HEK293 (cell line): ENCODE data around the gene RAB40C.

Experiments used
- CTCF ChIA-PET: fragments of 350-600 bp; formaldehyde crosslinking; extraction: SDS; loops from one replicate; lab custom pipeline; 2021; ENCODE audit warnings: antibody characterized with exemption; lab: Yijun Ruan, JAX
- POLR2A ChIA-PET: fragments of 300-600 bp; formaldehyde crosslinking; extraction: SDS; loops from one replicate; lab custom pipeline; 2020; ENCODE audit warnings: antibody characterized with exemption, inconsistent platforms; lab: Yijun Ruan, JAX
- H3K27ac ChIP-seq: fragments of 200-500 bp; sonication (Bioruptor generic); 2 replicates; pipeline ENCODE4 v1.5.1; 2014; ENCODE audit warnings: low read depth, low read length, control low read depth, inconsistent platforms; ENCODE audit errors: extremely low read depth
- H3K36me3 ChIP-seq, 2 experiments: fragments of 200-500 bp in 1 of 2; sonication (Bioruptor generic) in 1 of 2; 1 replicate in 1 of 2; 2 replicates in 1 of 2; pipeline ENCODE4 v1.5.1; 2014 to 2017; ENCODE audit warnings: inconsistent platforms in 2 of 2, low read length in 2 of 2; ENCODE audit not compliant: control insufficient read depth in 2 of 2, insufficient read depth in 1 of 2
- H3K4me1 ChIP-seq: fragments of 200-500 bp; sonication (Bioruptor generic); 2 replicates; pipeline ENCODE4 v1.5.1; 2014; ENCODE audit warnings: mild to moderate bottlenecking, low read length, inconsistent platforms; ENCODE audit not compliant: control insufficient read depth, insufficient read depth
- H3K4me3 ChIP-seq: 2 replicates; pipeline ENCODE4 v1.5.1; 2011; ENCODE audit warnings: low read depth, mild to moderate bottlenecking, control low read depth, low read length, moderate library complexity
- H3K9me3 ChIP-seq: fragments of 200-500 bp; sonication (Bioruptor generic); 2 replicates; pipeline ENCODE4 v1.5.1; 2014; ENCODE audit warnings: low read depth, low read length, inconsistent platforms; ENCODE audit not compliant: control insufficient read depth, insufficient read depth
- BCL11B ChIP-seq: fragments of 450-650 bp; formaldehyde crosslinking; IDR thresholded peaks from 2 replicates; pipeline ENCODE4 v1.5.1; 2016; ENCODE audit warnings: low read depth, missing biosample characterization, missing genetic modification characterization
- CTCF ChIP-seq: fragments of 450-650 bp; formaldehyde crosslinking; IDR thresholded peaks from 2 replicates; pipeline ENCODE4 v1.5.1; 2016; ENCODE audit warnings: missing biosample characterization, missing genetic modification characterization
- GLIS1 ChIP-seq: fragments of 450-650 bp; formaldehyde crosslinking; IDR thresholded peaks from 2 replicates; pipeline ENCODE4 v1.5.1; 2016; ENCODE audit warnings: missing biosample characterization, missing genetic modification characterization
- KLF8 ChIP-seq: fragments of 450-650 bp; formaldehyde crosslinking; IDR thresholded peaks from 2 replicates; pipeline ENCODE4 v1.5.1; 2016; ENCODE audit warnings: missing biosample characterization, missing genetic modification characterization
- SCRT2 ChIP-seq: fragments of 450-650 bp; formaldehyde crosslinking; IDR thresholded peaks from 2 replicates; pipeline ENCODE4 v1.5.1; 2016; ENCODE audit warnings: missing biosample characterization, missing genetic modification characterization
- ZBTB49 ChIP-seq: fragments of 450-650 bp; formaldehyde crosslinking; IDR thresholded peaks from 2 replicates; pipeline ENCODE4 v1.5.1; 2016; ENCODE audit warnings: missing biosample characterization, missing genetic modification characterization, low read depth
- ZBTB7A ChIP-seq: fragments of 450-650 bp; formaldehyde crosslinking; IDR thresholded peaks from 2 replicates; pipeline ENCODE4 v1.5.1; 2016; ENCODE audit warnings: low read depth, missing biosample characterization, missing genetic modification characterization
- ZNF248 ChIP-seq: fragments of 450-650 bp; formaldehyde crosslinking; IDR thresholded peaks from 2 replicates; pipeline ENCODE4 v1.5.1; 2017; ENCODE audit warnings: missing biosample characterization, missing genetic modification characterization
- ZNF266 ChIP-seq: fragments of 450-650 bp; formaldehyde crosslinking; IDR thresholded peaks from 2 replicates; pipeline ENCODE4 v1.5.1; 2016; ENCODE audit warnings: missing biosample characterization, missing genetic modification characterization, low read depth
- ZNF366 ChIP-seq: fragments of 450-650 bp; formaldehyde crosslinking; conservative IDR thresholded peaks from 2 replicates; pipeline ENCODE4 v1.5.1; 2016; ENCODE audit warnings: missing biosample characterization, missing genetic modification characterization
- ZNF521 ChIP-seq: fragments of 450-650 bp; formaldehyde crosslinking; IDR thresholded peaks from 2 replicates; pipeline ENCODE4 v1.5.1; 2017; ENCODE audit warnings: missing biosample characterization, mild to moderate bottlenecking, missing genetic modification characterization
- ZNF660 ChIP-seq: fragments of 450-650 bp; IDR thresholded peaks from 2 replicates; pipeline ENCODE4 v1.5.1; 2018; ENCODE audit warnings: missing biosample characterization, mild to moderate bottlenecking, missing genetic modification characterization
- ZNF664 ChIP-seq: fragments of 450-650 bp; formaldehyde crosslinking; IDR thresholded peaks from 2 replicates; pipeline ENCODE4 v1.5.1; 2016; ENCODE audit warnings: missing biosample characterization, missing genetic modification characterization
- ZNF707 ChIP-seq: fragments of 450-650 bp; formaldehyde crosslinking; IDR thresholded peaks from 2 replicates; pipeline ENCODE4 v1.5.1; 2016; ENCODE audit warnings: missing biosample characterization, missing genetic modification characterization
- ZSCAN4 ChIP-seq: fragments of 450-650 bp; formaldehyde crosslinking; IDR thresholded peaks from 2 replicates; pipeline ENCODE4 v1.5.1; 2017; ENCODE audit warnings: missing biosample characterization, missing genetic modification characterization
- TF ChIP-seq, protein P1 (sequence below): fragments of 450-650 bp; formaldehyde crosslinking; IDR thresholded peaks from 2 replicates; pipeline ENCODE4 v1.5.1; 2016; ENCODE audit warnings: missing biosample characterization, missing genetic modification characterization

Gene RAB40C

GRCh38 chr16:546909-547770 lies 42.7 kb upstream of the RAB40C start:
- CTCF ChIA-PET, result interaction anchor here (0.6 kb wide), 1 partner anchor 700 kb away, joined by 3 read pairs; no protein-coding TSS in a partner anchor
- no peak for TF ChIP-seq ZNF660 (tag by site-specific recombination)
- TF ChIP-seq GLIS1 (tag by site-specific recombination), result peak; percentile 40; the same call in 1 of the 2 replicates
- TF ChIP-seq, all 188 proteins: peak for 1
- H3K4me3 ChIP-seq, result no peak overlapping the region
- no peaks in the 10 kb centered on the region for H3K9me3 ChIP-seq
- no peaks in the 10 kb centered on the region for H3K4me1 ChIP-seq
- peaks cover 0 to 33% of the 10 kb centered on the region in 2 experiments; a peak in 2 of 3 replicates for H3K36me3 ChIP-seq
- H3K27ac ChIP-seq, result no peak overlapping the region
- POLR2A ChIA-PET, result no interaction called here

DNA sequence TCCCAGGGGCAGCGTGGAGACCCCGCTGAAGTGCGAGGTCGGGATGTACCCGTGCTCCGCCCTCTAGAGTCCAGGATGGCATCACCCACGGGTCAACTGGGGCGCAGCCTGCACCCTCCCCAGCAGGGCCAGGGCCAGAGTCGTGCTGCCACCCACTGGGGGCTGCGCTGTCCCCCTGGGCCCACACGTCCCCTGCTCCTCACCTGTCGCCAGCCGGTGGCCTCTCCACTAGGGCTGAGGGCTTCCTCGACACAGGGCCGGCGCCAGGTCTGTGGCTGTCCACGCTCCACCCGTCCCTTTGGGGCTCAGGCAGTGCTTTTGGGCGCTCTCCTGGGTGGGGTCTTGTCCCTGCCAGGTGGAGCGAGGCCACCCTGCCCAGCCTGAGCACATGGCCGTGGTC lies 41.3 kb upstream of the RAB40C start:
- Histone ChIP-seq H3K4me1 (no peaks in the 10 kb centered on the region), H3K9me3 (no peaks in the 10 kb centered on the region), H3K36me3 (peaks cover 0 to 38% of the 10 kb centered on the region in 2 experiments; a peak in 1 of 3 replicates)

DNA sequence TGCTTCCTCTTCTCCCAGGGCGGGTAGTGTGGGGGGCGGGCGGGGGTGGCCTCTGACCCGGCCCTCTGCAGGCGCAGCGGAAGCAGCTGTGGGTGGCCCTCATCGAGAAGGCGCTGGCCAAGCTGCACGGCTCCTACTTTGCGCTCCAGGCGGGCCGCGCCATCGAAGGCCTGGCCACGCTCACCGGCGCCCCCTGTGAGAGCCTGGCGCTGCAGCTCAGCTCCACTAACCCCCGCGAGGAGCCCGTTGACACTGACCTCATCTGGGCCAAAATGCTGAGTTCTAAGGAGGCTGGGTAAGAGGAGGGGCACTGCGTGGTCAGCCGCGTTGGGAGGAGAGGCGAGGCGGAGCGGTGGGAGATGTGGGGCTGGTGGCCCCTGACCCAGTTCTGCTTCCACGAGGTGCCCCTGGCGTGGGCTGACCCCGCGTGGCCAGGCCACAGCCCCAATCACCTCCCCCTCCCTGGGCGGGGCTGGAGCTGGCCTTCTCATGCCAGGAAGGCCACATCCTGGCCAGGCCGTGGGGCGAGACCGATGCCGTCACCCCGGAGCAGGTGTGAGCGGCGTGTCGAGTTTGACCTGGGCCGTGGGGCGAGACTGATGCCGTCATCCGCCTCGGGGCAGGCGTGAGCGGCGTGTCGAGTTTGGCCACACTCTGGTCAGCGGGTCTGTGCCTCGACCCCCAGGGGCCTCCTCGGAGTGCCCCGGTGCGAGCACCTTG lies 40.2 kb upstream of the RAB40C start:
- CTCF ChIA-PET, result no interaction called here
- peak; percentile 63; the same call in 1 of the 2 replicates for TF ChIP-seq BCL11B
- TF ChIP-seq ZBTB49 (tag by site-specific recombination), result no peak
- 0 out of 2 replicates have a peak, but pooled peaks have one; percentile 34 for TF ChIP-seq ZBTB7A (tag by site-specific recombination)
- TF ChIP-seq ZNF707, result no peak
- TF ChIP-seq ZNF366 (tag by site-specific recombination), result no peak
- no peak for TF ChIP-seq ZNF664 (tag by site-specific recombination)
- TF ChIP-seq ZSCAN4 (tag by site-specific recombination), result no peak
- TF ChIP-seq ZNF521 (tag by site-specific recombination), result no peak
- TF ChIP-seq ZNF266, result no peak
- peak; percentile 37; the same call in 1 of the 2 replicates for TF ChIP-seq KLF8

More for the DNA sequence above, 41.3 kb upstream of the RAB40C start:
- no peak overlapping the region for H3K27ac ChIP-seq
- ChIA-PET POLR2A (no interaction called here), CTCF (no interaction called here)
- no peak overlapping the region for H3K4me3 ChIP-seq
- TF ChIP-seq SCRT2 (tag by site-specific recombination), result peak; percentile 66
- TF ChIP-seq, protein P1, sequence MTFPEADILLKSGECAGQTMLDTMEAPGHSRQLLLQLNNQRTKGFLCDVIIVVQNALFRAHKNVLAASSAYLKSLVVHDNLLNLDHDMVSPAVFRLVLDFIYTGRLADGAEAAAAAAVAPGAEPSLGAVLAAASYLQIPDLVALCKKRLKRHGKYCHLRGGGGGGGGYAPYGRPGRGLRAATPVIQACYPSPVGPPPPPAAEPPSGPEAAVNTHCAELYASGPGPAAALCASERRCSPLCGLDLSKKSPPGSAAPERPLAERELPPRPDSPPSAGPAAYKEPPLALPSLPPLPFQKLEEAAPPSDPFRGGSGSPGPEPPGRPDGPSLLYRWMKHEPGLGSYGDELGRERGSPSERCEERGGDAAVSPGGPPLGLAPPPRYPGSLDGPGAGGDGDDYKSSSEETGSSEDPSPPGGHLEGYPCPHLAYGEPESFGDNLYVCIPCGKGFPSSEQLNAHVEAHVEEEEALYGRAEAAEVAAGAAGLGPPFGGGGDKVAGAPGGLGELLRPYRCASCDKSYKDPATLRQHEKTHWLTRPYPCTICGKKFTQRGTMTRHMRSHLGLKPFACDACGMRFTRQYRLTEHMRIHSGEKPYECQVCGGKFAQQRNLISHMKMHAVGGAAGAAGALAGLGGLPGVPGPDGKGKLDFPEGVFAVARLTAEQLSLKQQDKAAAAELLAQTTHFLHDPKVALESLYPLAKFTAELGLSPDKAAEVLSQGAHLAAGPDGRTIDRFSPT (tag by site-specific recombination), result 0 out of 2 replicates have a peak, but pooled peaks have one; percentile 44
- TF ChIP-seq CTCF, result no peak
- TF ChIP-seq ZNF248 (tag by site-specific recombination), result no peak

More for the DNA sequence above, 40.2 kb upstream of the RAB40C start:
- peaks cover 0 to 38% of the 10 kb centered on the region in 2 experiments; a peak in 1 of 3 replicates for H3K36me3 ChIP-seq
- H3K4me3 ChIP-seq, result no peak overlapping the region
- no peak overlapping the region for H3K27ac ChIP-seq
- no peaks in the 10 kb centered on the region for H3K9me3 ChIP-seq
- no peaks in the 10 kb centered on the region for H3K4me1 ChIP-seq
- POLR2A ChIA-PET, result no interaction called here
